CD4-positive, alpha-beta T cell treated with Interleukin-12 subunit alpha and Interleukin-12 subunit beta, for 1 hour (primary cell): ENCODE results near the gene HS3ST5.
"Not testable (repeated sequence)": the region's sequence is repeated elsewhere in the genome, so short reads cannot be mapped to it uniquely, and the experiment has no call there.

Source experiments
- DNase-seq: peaks from one replicate; pipeline ENCODE4 v3.0.0-alpha.2; 2020

The HS3ST5 gene

DNA sequence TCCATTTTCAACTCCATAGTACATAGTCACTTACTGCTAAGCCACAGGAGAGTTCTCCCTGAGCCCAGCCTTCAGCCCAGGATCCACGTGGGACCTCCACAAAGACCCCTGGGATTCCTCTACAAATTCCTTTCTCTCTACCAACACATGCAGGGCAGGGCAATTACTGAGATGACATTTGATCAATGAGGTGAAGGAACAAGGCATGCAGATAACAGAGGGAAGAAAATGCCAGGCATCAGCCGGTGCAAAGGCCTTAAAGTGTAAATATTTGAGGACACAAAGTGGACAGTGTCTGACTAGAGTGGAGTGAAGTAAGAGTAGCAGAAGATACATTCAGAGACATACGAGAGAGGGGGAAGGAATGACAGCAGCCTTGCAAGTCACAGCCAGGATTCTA, 70.2 kb downstream of the HS3ST5 start:
- no peak for DNase-seq

DNA sequence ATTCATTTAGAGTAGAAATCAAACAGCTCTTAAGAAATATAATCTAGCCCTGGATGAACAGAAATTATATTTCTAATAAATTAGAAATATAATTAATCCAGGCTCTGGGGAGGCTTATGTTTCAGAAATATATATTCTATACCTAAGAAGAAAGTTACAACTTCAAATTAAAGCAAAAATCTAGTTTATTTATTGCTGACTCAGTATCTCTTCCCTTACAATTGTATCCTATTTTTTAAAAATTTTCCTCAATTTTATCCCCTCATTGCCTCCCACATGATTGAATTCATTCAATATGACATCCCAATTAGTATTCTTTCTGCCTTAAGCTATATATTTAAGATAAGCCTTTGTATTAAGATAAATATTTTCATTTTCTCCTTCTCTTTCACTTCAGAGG, 71.4 kb downstream of the HS3ST5 start:
- no peak for DNase-seq

- no peak for DNase-seq
Observed at GRCh38 chr6:114267897-114268296, 74.9 kb downstream of the HS3ST5 start.

DNA sequence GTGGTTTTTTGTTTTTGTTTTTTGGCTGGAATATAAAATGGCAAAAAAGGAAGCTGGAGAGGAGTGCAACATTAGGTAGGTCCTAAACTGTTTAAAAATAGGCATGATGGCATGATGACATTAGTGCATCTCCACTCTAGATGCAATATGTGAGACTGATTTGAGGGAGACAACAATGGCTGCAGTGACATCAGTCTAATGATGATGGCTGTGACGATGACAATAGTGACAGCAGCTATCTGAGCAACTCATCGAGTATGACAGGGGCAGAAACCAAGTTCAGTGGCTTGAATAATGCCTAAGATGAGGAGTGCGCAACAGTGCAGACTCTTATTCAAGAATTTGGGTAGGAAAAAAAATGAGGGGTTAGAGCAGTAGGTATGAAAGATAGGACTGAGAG, 82.0 kb downstream of the HS3ST5 start:
- no peak for DNase-seq

GRCh38 chr6:114258376-114258775, 84.4 kb downstream of the HS3ST5 start:
- DNase-seq = no peak

DNA sequence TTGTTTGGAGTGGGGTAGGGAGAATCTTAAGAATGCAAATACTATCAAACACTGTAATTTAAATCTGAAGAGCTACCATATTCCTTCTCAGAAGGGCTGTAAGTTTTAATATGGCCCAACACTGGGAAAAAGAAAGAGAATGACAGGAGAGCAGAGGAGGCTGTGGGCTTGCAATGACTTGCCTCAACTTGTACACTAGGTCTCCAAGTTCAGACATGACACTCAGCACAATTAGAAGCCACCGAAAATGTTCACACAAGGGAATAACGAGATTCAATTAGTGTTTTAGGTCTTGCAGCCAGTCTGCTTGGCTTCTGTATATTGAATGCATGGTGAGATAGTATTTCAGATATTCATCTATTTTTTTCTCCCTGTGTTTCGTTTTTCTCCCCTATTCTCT, 89.4 kb downstream of the HS3ST5 start:
- DNase-seq = no peak

- DNase-seq = no peak
Observed at GRCh38 chr6:114249522-114249921, 93.3 kb downstream of the HS3ST5 start.

DNA sequence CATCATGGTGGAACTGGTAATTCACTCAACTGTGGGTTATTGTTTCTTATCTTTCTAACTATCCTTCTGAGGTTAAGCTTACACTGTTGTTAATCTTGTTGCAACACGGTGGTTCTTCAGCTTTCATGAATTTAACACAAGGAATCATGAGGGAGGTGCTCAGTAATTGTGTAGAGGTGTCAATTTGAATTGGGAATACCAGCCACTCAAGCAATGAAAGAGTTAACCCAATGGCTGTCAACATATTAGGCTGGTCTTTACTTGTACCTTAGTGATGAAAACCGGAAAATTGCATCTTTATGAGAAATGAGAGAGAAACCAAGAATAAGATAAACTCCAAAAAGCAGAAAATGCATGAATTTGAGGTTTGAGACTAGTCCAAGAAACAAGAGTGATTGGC, 95.7 kb downstream of the HS3ST5 start:
- DNase-seq = no peak

GRCh38 chr6:114240796-114241195, 102.0 kb downstream of the HS3ST5 start:
- no peak for DNase-seq

DNA sequence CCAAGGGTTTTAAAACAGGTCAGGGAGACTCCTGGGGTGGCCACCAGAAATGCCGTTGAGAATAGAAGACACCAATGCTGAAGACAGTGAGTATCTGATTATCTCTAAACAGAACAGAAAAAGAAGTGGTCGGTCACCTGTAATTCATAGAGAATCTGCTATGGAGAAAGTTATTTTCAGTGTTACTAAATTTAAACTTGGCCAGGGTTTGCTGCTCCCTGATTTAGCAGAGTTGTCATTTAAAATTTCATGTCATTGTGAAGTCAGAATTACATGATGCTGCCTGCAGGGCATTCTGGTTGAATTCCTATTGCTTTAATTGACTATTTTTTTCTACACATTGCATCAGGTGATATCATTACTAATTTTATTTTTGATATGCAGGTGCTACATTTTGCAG, 114.1 kb downstream of the HS3ST5 start:
- no peak for DNase-seq

DNA sequence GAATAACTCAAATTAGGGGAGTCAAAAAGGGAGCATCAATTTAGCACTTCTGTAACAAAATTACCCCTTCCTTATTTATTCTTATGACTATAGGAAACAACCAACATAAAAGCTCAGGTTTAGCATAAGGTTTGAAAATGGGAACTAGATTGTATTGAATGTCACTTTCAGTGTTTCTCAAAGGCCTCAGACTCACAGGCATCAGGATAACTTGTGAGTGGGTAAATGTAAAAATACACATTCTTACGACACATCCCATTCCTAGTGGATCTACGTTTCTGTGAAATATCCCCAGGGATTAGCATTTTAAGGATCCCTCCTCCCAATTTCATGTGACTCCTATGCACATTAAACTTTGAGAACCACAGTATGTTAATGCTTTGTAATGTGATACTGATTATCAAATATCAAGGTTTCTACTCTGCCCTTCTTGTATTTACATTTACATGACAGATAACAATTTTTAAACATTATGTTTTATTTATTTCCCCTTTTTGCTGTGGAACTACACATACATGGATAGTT, 114.8 kb downstream of the HS3ST5 start:
- DNase-seq = no peak

- DNase-seq = no peak
Observed at GRCh38 chr6:114220241-114220640, 122.6 kb downstream of the HS3ST5 start.

DNA sequence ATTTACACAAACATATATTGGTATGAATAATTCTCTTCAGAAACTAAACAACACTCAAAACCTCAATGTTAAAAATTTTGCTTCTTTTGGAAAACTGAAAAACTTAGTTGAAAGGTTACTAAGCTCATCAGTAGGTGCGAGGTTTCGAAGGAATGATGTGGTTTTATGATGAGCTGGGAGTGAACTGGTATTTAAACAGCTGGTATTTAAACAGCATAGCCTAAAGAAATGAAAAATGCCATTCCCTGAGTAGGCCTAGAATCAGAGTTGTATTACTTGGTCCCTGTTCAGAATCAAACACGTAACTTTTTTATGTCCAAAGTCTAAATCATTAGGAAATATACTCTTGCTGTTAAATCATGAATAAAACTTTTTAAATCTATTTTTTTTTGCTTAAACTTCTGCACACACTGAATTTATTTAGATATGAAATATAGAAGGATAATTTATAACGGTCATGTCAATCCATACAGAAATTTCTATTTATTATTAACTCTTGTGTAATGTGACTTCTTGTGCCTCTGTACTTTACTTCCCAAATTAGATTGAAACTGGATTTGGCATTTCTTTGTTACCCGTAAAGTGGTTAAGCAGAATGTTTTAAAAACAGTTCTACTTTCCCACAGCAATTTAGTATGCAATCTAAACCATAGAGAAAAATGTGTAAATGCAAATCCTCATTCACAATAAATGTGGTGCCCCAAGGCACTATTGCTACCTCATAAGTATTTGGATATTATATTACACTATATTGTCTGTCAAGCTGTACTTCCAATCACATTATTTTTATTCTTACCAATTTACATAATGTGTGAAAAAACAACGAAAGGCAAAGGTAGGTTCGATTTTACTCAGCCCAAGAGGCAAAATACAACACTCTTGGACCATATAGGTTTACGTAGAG, 124.1 kb downstream of the HS3ST5 start:
- DNase-seq = no peak

DNA sequence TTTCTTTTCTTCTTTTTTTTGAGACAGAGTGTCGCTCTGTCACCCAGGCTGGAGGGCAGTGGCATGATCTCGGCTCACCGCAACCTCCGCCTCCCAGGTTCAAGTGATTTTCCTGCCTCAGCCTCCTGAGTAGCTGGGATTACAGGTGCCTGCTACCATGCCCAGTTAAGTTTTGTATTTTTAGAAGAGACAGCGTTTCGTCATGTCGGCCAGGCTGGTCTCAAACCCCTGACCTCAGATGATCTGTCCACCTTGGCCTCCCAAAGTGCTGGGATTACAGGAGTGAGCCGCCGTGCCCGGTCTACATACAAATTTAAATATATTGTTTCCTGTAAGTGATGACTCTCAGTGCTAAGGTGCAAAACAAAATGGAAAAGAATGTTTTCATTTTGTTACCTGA, 124.8 kb downstream of the HS3ST5 start:
- DNase-seq = not testable (repeated sequence)

DNA sequence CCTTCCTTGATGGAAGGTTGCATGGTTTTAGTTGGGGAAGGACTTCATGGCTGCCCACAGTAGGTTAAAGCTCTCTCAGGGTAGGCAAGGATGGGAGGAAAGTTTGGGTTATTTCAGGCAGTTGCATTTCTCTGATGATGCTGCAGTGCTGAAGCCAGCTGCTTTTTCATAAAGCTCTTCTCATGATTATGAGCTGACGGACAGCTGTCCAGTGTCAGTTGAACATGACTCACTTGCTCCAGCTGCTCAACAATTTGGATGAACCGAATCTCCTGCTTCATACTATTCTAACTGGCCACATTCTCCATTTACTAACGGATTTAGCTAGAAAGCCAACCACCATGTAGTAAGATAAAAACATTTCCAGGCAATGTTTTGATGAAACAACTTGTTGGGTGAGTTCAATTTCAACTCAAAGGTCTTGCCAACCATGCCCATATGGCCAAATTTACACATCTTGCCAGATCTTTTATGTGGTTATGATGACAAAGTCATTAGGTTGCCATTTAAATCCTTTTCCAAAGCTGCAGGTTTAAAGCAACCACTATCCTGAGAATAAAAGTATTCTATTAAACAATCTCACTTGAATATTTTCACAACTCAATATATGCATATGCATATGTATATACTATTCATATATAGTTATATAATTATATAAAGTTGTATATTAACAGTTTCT, 125.9 kb downstream of the HS3ST5 start:
- no peak for DNase-seq

GRCh38 chr6:114210467-114210866, 132.4 kb downstream of the HS3ST5 start:
- no peak for DNase-seq

- no peak for DNase-seq
Observed at GRCh38 chr6:114203460-114203859, 139.4 kb downstream of the HS3ST5 start.

DNA sequence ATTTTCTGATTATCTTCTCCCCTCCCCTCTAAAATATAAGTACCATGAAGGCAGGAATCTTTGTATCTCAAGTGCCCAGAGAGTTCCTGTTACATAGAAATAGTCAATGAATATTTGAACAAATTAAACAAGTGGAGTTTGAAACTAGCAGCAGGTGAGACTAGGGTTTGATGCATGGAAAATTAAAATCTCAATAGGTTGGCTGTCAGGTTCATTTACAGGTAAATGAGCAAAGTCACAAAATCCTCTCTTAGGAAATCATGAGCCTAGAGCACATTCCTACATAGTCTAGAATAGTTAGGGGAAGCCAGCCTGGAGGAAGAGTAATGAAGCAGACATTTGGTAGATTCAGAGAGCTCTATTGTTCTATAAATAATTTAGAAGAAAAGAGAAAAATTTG, 140.4 kb downstream of the HS3ST5 start:
- DNase-seq = no peak

DNA sequence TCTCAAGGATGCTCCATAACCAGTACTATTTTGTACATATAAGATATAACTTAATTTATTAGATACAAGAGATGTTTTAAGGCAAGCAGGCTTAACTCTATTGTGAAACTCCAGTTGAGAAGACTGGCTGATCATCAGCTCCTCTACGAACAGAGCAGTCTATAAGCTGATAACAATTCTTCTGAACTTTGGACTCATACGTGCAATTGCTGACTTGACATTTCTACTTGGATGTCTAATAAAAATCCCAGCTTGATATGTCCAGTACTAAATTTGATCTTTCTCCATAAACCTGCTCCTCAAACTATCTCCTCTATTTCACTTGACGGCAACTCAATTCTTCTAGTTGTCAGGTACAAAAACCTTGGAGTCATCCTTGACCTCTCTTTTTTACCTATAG, 141.9 kb downstream of the HS3ST5 start:
- no peak for DNase-seq

- DNase-seq = no peak
Observed at GRCh38 chr6:114195631-114196403, 147.0 kb downstream of the HS3ST5 start.

GRCh38 chr6:114195027-114195365, 147.8 kb downstream of the HS3ST5 start:
- no peak for DNase-seq

DNA sequence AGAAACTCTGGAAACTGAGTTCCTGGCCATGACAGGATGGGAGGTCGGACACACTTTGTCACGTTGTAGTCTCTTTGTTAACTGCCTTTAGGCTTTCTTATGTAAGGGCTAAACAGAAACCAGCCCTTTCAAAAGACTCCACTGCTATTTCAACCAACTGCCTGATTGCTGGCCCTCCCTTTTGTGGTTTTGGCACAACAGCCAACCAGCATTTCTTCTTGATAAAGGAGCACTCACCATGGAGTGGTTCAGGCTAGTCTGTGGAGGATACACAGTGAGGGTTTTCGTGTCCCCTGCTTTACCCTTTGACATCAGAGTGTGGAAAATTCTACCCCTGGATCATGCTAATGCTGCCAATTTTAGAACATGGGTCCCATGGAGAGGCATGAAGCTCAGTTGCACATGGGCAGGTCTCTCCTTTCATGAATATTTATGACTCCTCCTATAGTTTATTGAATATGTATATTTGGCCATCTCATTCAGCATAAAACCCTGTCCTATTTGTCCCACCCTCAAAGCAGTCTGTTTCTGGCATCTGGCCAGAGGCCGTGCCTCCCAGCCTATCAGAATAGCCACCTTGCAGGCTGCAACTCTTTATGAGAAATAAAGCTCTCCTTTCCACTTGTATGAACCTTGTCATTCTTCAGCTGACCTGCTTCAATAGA, 148.3 kb downstream of the HS3ST5 start:
- no peak for DNase-seq

DNA sequence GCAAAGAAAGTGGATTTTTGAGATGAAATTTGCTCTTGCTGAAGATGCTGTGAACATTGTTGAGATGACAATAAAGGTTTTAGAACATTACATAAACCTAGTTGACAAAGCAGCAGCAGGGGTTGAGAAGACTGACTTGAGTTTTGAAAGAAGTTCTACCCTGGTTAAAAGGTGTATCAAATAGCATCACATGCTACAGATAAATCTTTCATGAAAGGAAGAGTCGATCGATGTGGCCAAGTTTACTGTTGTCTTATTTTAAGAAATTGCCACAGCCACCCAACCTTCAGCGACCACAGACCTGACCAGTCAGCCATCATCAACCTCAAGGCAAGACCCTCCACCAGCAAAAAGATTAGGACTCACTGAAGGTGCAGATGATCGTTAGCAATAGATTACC, 155.3 kb downstream of the HS3ST5 start:
- no peak for DNase-seq
